Stimulated activated naive CD8-positive, alpha-beta T cell treated with anti-CD3 and anti-CD28 coated beads, Interleukin-15, Interleukin-2, amounts not matched to agents 100 ng/mL and 50 ng/mL, for 24 hours (primary cell): ENCODE results near the gene AP1G2.

ENCODE experiments used
- H3K27ac Mint-ChIP-seq: one replicate; pipeline ENCODE4 v1.8.0; 2021; ENCODE audit warnings: mild to moderate bottlenecking, mixed read lengths
- H3K27me3 Mint-ChIP-seq: one replicate; pipeline ENCODE4 v1.8.0; 2021; ENCODE audit warnings: mixed read lengths
- H3K36me3 Mint-ChIP-seq: one replicate; pipeline ENCODE4 v1.8.0; 2021; ENCODE audit warnings: low read depth, mixed read lengths
- H3K4me1 Mint-ChIP-seq: one replicate; pipeline ENCODE4 v1.8.0; 2021; ENCODE audit warnings: low read depth, mixed read lengths
- H3K4me3 Mint-ChIP-seq: one replicate; pipeline ENCODE4 v1.8.0; 2021; ENCODE audit warnings: mild to moderate bottlenecking, mixed read lengths
- H3K9me3 Mint-ChIP-seq: one replicate; pipeline ENCODE4 v1.8.0; 2021; ENCODE audit warnings: mixed read lengths

The AP1G2 gene

DNA sequence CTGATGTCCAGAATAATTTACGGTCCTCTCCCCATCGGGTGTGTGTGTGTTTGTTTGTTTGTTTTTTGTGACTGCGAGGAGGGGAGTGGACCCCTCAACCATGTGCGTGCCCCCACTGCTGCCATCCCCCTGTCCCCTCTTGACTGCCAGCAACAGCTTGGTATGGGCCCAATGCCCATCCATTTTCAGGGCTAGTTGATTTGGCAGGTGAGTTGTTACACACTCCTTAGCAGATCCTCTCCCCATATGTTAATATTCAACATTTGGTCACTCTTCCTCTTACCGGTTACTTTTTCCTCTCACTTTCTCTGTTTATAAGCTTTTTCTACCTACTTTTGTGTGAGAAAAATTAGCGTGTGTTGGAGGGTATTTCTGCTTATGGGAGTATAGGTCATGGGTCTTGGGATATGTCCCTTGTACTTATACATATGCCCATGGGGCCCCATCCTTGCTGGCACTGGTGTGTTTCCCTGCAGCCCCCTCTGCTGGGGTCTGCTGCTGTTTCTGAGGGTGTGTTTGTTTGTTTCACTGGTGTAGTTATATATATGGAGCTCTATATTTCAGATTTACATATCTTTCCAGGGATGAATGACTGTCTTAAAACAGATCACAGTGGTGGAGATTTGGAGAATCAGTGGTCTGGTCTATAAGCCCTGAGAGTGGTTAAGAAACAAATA lies 49.8 kb downstream of the AP1G2 start:
- Mint-ChIP-seq H3K27me3 (no peaks in the 10 kb centered on the region), H3K4me3 (no peak overlapping the region), H3K27ac (no peak overlapping the region)

GRCh38 chr14:23514644-23514957 lies 53.0 kb downstream of the AP1G2 start:
- Mint-ChIP-seq H3K4me1 (peaks cover 6% of the 10 kb centered on the region), H3K4me3 (no peak overlapping the region), H3K27me3 (no peaks in the 10 kb centered on the region), H3K27ac (no peak overlapping the region), H3K36me3 (no peaks in the 10 kb centered on the region), H3K9me3 (no peaks in the 10 kb centered on the region)

More for the DNA sequence above, 49.8 kb downstream of the AP1G2 start:
- Mint-ChIP-seq H3K36me3 (no peaks in the 10 kb centered on the region), H3K9me3 (no peaks in the 10 kb centered on the region), H3K4me1 (peaks cover 3% of the 10 kb centered on the region)

DNA sequence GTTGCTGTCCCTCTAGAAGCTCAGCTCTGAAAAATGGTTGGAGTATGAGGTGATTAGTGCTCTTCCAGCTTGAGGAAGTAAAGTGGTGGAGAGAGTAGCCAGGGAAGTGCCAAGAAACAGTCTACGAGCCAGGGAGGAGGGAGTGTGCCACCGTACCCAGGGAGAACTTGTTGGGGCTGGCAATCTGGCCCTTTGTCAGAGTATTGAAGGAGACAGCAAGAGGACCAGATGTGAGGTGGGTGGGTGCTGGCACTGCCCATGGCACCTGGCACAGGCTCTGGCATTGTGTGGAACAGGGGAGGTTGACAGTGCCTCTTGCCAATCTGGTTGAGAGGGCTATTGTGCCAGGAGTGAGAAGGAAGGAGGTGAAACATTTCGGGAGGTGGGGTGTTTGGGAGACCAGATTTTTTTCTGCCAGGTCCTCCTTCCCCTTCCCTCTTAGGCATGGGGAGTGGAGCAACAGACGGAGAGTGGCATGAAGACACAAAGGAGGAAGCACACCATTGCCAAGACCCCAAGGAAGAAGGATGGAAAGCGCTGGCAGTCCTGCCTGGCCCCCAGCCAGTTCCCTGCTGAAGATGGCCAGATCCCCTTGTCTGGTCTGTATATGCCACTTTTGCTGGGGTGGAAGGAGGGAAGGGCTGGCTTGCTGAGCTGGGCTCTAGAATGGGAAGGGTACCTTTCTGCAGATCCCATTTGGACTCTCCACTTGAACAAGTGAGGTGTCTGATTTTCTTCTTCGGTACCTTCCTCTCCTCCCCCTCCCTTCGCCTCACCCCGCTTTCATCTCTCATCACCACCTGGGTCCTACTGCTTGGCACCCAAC lies 53.6 kb downstream of the AP1G2 start:
- no peaks in the 10 kb centered on the region for H3K27me3 Mint-ChIP-seq

GRCh38 chr14:23513005-23513817 lies 54.4 kb downstream of the AP1G2 start:
- Mint-ChIP-seq H3K27ac (no peak overlapping the region), H3K4me1 (peaks cover 6% of the 10 kb centered on the region)

More for the DNA sequence above, 53.6 kb downstream of the AP1G2 start:
- Mint-ChIP-seq H3K4me1 (peaks cover 6% of the 10 kb centered on the region), H3K9me3 (no peaks in the 10 kb centered on the region), H3K36me3 (no peaks in the 10 kb centered on the region), H3K4me3 (no peak overlapping the region), H3K27ac (no peak overlapping the region)

GRCh38 chr14:23512156-23512555 lies 55.4 kb downstream of the AP1G2 start:
- H3K4me3 Mint-ChIP-seq = peak overlapping the region; percentile 66
- no peaks in the 10 kb centered on the region for H3K9me3 Mint-ChIP-seq
- no peaks in the 10 kb centered on the region for H3K36me3 Mint-ChIP-seq
- peak overlapping the region; percentile 34 for H3K27ac Mint-ChIP-seq
- H3K4me1 Mint-ChIP-seq = peaks cover 6% of the 10 kb centered on the region
- no peaks in the 10 kb centered on the region for H3K27me3 Mint-ChIP-seq

More at GRCh38 chr14:23513005-23513817, 54.4 kb downstream of the AP1G2 start:
- H3K27me3 Mint-ChIP-seq = no peaks in the 10 kb centered on the region
- H3K9me3 Mint-ChIP-seq = no peaks in the 10 kb centered on the region
- H3K4me3 Mint-ChIP-seq = no peak overlapping the region
- no peaks in the 10 kb centered on the region for H3K36me3 Mint-ChIP-seq
